HUES48 (cell line): ENCODE results near the gene GRIK3.

ENCODE experiments used
- H3K27ac ChIP-seq: one replicate; pipeline ENCODE4 v1.7.0; 2013; ENCODE audit warnings: low read depth, low read length, inconsistent platforms
- H3K27me3 ChIP-seq: 2 replicates; pipeline ENCODE4 v1.6.1; 2013; ENCODE audit warnings: mild to moderate bottlenecking, low read length; ENCODE audit not compliant: control insufficient read depth, insufficient read depth
- H3K36me3 ChIP-seq: 2 replicates; pipeline ENCODE4 v1.6.1; 2013; ENCODE audit warnings: low read length; ENCODE audit not compliant: control insufficient read depth, insufficient read depth
- H3K4me1 ChIP-seq: 2 replicates; pipeline ENCODE4 v1.6.1; 2013; ENCODE audit warnings: mild to moderate bottlenecking, low read length; ENCODE audit not compliant: control insufficient read depth, insufficient read depth
- H3K4me3 ChIP-seq: 2 replicates; pipeline ENCODE4 v1.5.1; 2013; ENCODE audit warnings: mild to moderate bottlenecking, low read depth, low read length
- H3K9ac ChIP-seq: 2 replicates; pipeline ENCODE4 v1.6.1; 2013; ENCODE audit warnings: mild to moderate bottlenecking, low read depth, low read length, moderate library complexity
- H3K9me3 ChIP-seq: 2 replicates; pipeline ENCODE4 v1.6.1; 2013; ENCODE audit warnings: low read length; ENCODE audit not compliant: control insufficient read depth, insufficient read depth

Gene GRIK3

GRCh38 chr1:36784147-36784859 lies 250.0 kb downstream of the GRIK3 start:
- Histone ChIP-seq H3K4me3 (no peak overlapping the region), H3K27me3 (no peaks in the 10 kb centered on the region; the same call in 1 of the 2 replicates), H3K27ac (no peak overlapping the region), H3K9ac (no peak overlapping the region), H3K4me1 (no peaks in the 10 kb centered on the region), H3K9me3 (no peaks in the 10 kb centered on the region), H3K36me3 (no peaks in the 10 kb centered on the region)

- Histone ChIP-seq H3K9ac (no peak overlapping the region), H3K36me3 (no peaks in the 10 kb centered on the region), H3K27me3 (no peaks in the 10 kb centered on the region; the same call in 1 of the 2 replicates), H3K4me1 (no peaks in the 10 kb centered on the region), H3K4me3 (no peak overlapping the region), H3K9me3 (no peaks in the 10 kb centered on the region), H3K27ac (no peak overlapping the region)
These were observed 250.8 kb downstream of the GRIK3 start for GRCh38 chr1:36783475-36783874.

- Histone ChIP-seq H3K9ac (no peak overlapping the region), H3K4me3 (no peak overlapping the region), H3K27ac (no peak overlapping the region), H3K9me3 (no peaks in the 10 kb centered on the region), H3K36me3 (no peaks in the 10 kb centered on the region), H3K4me1 (no peaks in the 10 kb centered on the region), H3K27me3 (no peaks in the 10 kb centered on the region; the same call in 1 of the 2 replicates)
These were observed 251.5 kb downstream of the GRIK3 start for GRCh38 chr1:36782785-36783184.

GRCh38 chr1:36782085-36782484 lies 252.2 kb downstream of the GRIK3 start:
- no peaks in the 10 kb centered on the region; the same call in 1 of the 2 replicates for H3K27me3 ChIP-seq
- H3K4me1 ChIP-seq, result no peaks in the 10 kb centered on the region
- H3K27ac ChIP-seq, result no peak overlapping the region
- no peak overlapping the region for H3K9ac ChIP-seq
- H3K4me3 ChIP-seq, result no peak overlapping the region
- no peaks in the 10 kb centered on the region for H3K36me3 ChIP-seq
- no peaks in the 10 kb centered on the region for H3K9me3 ChIP-seq

- Histone ChIP-seq H3K9me3 (no peaks in the 10 kb centered on the region), H3K27ac (no peak overlapping the region), H3K36me3 (no peaks in the 10 kb centered on the region), H3K27me3 (no peaks in the 10 kb centered on the region; the same call in 1 of the 2 replicates), H3K9ac (no peak overlapping the region), H3K4me1 (no peaks in the 10 kb centered on the region), H3K4me3 (no peak overlapping the region)
These were observed 253.2 kb downstream of the GRIK3 start for GRCh38 chr1:36781098-36781497.

- Histone ChIP-seq H3K4me1 (0 out of 2 replicates have a peak, but pooled peaks cover 2% of the 10 kb centered on the region), H3K9me3 (no peaks in the 10 kb centered on the region), H3K36me3 (no peaks in the 10 kb centered on the region), H3K4me3 (no peak overlapping the region), H3K9ac (no peak overlapping the region), H3K27me3 (no peaks in the 10 kb centered on the region), H3K27ac (no peak overlapping the region)
These were observed 255.6 kb downstream of the GRIK3 start for GRCh38 chr1:36778740-36779139.

- Histone ChIP-seq H3K36me3 (no peaks in the 10 kb centered on the region), H3K27ac (no peak overlapping the region), H3K27me3 (no peaks in the 10 kb centered on the region)
These were observed 257.1 kb downstream of the GRIK3 start for GRCh38 chr1:36776948-36777831.

GRCh38 chr1:36776256-36776655 lies 258.1 kb downstream of the GRIK3 start:
- Histone ChIP-seq H3K9ac (no peak overlapping the region), H3K4me3 (no peak overlapping the region), H3K4me1 (peaks cover 15% of the 10 kb centered on the region), H3K27me3 (no peaks in the 10 kb centered on the region), H3K9me3 (no peaks in the 10 kb centered on the region), H3K36me3 (no peaks in the 10 kb centered on the region), H3K27ac (no peak overlapping the region)

More at GRCh38 chr1:36776948-36777831, 257.1 kb downstream of the GRIK3 start:
- H3K4me1 ChIP-seq, result peaks cover 8% of the 10 kb centered on the region
- H3K9me3 ChIP-seq, result no peaks in the 10 kb centered on the region
- no peak overlapping the region for H3K9ac ChIP-seq
- H3K4me3 ChIP-seq, result no peak overlapping the region

GRCh38 chr1:36775716-36776115 lies 258.6 kb downstream of the GRIK3 start:
- Histone ChIP-seq H3K27ac (no peak overlapping the region), H3K36me3 (no peaks in the 10 kb centered on the region), H3K9me3 (no peaks in the 10 kb centered on the region), H3K4me1 (peaks cover 19% of the 10 kb centered on the region), H3K27me3 (no peaks in the 10 kb centered on the region), H3K9ac (no peak overlapping the region), H3K4me3 (no peak overlapping the region)

GRCh38 chr1:36773827-36774541 lies 260.3 kb downstream of the GRIK3 start:
- H3K4me1 ChIP-seq, result peaks cover 34% of the 10 kb centered on the region
- no peak overlapping the region for H3K4me3 ChIP-seq
- H3K9me3 ChIP-seq, result no peaks in the 10 kb centered on the region
- H3K36me3 ChIP-seq, result no peaks in the 10 kb centered on the region
- H3K27me3 ChIP-seq, result no peaks in the 10 kb centered on the region
- H3K27ac ChIP-seq, result no peak overlapping the region
- no peak overlapping the region for H3K9ac ChIP-seq
